ENCODE measurements around the gene BCL2L12. TPM values are rescaled to one million over a fixed set of nuclear protein-coding genes. Genes with fewer than 3 reads are reported as not detected.

BCL2L12 gene
- total RNA-seq, 1 donor from 2014 or later: 31.5 TPM

DNA sequence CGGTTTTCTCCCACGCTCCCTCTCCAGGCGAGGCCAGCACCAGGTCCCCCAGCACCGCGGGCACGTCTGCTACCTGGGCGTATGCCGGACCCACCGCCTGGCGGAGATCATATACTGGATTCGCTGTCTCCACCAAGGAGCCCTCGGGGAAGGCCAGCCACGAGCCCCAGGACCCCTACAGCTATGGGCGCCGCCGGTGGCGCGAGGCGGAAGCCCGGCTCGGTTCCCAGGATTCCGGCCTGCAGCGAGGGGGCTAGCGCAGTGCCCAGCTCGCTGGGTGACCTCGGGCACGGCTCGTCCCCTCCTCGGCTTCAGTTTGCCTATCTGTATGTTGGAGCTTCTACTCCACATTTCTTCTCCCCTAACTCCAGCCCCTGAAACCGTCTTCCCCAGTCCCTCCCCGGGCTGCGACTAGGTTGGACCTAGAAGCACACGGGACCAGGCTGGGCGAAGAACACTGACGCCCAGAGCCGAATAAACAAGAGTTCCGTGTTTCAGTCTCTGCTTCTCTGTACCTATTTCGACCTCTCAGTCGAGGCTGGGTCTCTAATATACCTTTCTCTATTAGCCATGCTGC lies 24.4 kb downstream of the BCL2L12 start:
- H3K9ac ChIP-seq (ENCODE audit: low read length): peak overlapping the region; percentile 50
- H2AFZ ChIP-seq (ENCODE audit: low read depth, low read length): peak overlapping the region; percentile 54
- Mint-ChIP-seq H3K36me3 (ENCODE audit: low read depth, unreplicated experiment) (peaks cover 11% of the 10 kb centered on the region), H3K4me1 (ENCODE audit: low read depth, unreplicated experiment) (peaks cover 12% of the 10 kb centered on the region), H3K4me3 (ENCODE audit: unreplicated experiment) (peak overlapping the region; percentile 90), H3K27me3 (ENCODE audit: low read depth, unreplicated experiment) (no peaks in the 10 kb centered on the region), H3K27ac (ENCODE audit: unreplicated experiment) (peak overlapping the region; percentile 78), H3K9me3 (ENCODE audit: unreplicated experiment) (no peaks in the 10 kb centered on the region)
- peaks cover 2% of the 10 kb centered on the region for H3K79me2 ChIP-seq (ENCODE audit: insufficient read depth, low read length)
- FAIRE-seq: no peak
- peaks cover 4% of the 10 kb centered on the region for H3K36me3 ChIP-seq (ENCODE audit: insufficient read depth, low read length)
- H3K9me3 ChIP-seq (ENCODE audit: insufficient read depth, low read depth, low read length): no peaks in the 10 kb centered on the region
- H3K4me3 ChIP-seq (ENCODE audit: insufficient read depth, low read depth, low read length): peak overlapping the region; percentile 57
- peaks cover 25% of the 10 kb centered on the region for H4K20me1 ChIP-seq (ENCODE audit: insufficient read depth, low read length)
- H3K27ac ChIP-seq (ENCODE audit: low read depth, low read length): no peak overlapping the region
- peak; percentile 8 for TF ChIP-seq EZH2 (IDR thresholded peaks at IDR 0.05; ENCODE audit: insufficient read depth, low read length)
- TF ChIP-seq, protein P1, sequence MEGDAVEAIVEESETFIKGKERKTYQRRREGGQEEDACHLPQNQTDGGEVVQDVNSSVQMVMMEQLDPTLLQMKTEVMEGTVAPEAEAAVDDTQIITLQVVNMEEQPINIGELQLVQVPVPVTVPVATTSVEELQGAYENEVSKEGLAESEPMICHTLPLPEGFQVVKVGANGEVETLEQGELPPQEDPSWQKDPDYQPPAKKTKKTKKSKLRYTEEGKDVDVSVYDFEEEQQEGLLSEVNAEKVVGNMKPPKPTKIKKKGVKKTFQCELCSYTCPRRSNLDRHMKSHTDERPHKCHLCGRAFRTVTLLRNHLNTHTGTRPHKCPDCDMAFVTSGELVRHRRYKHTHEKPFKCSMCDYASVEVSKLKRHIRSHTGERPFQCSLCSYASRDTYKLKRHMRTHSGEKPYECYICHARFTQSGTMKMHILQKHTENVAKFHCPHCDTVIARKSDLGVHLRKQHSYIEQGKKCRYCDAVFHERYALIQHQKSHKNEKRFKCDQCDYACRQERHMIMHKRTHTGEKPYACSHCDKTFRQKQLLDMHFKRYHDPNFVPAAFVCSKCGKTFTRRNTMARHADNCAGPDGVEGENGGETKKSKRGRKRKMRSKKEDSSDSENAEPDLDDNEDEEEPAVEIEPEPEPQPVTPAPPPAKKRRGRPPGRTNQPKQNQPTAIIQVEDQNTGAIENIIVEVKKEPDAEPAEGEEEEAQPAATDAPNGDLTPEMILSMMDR (IDR thresholded peaks at IDR 0.05; ENCODE audit: insufficient read depth, low read depth, low read length): no peak
- H3K27me3 ChIP-seq (ENCODE audit: insufficient read depth, low read length): no peaks in the 10 kb centered on the region
- no peak for DNase-seq (ENCODE audit: low read depth)
- H3K4me1 ChIP-seq (ENCODE audit: insufficient read depth, low read length): peaks cover 15% of the 10 kb centered on the region
- H3K4me2 ChIP-seq (ENCODE audit: low read length): peak overlapping the region; percentile 91

DNA sequence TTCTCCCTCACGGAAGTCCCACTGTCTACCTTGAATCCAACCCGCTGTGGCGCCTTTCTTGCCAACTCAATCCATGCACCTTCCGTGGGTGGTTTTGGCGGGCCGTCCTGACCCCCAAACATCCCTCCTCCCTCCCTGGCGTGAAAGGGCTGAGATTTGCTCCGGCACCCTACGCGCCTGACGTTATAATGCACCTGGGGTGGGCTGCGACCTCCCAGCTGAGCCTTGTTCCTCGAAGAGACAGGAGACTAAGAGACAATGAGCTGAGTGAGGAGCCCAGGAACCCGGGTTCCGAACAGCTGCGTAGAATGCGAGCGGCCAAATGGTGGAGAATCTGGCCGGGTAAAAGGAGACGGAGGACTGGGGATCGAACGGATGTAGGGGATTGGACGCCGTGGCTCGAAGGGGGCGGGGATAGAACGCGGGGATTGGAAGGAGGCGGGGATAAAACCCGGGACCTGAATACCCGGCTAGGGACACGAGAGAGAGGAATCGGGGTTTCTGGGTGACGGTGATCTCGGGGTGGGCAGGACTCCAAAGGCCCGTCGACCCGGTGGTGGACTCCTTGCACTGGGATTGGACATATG lies 25.0 kb downstream of the BCL2L12 start, which contains the start of gene CPT1C:
TSS of gene CPT1C (plus strand) at position 461 of the 587 bp plus-strand sequence. CDS start 1,137 bp downstream, outside the sequence.
- peak within 1 kb of the TSS; percentile 57 for H3K4me3 ChIP-seq (ENCODE audit: insufficient read depth, low read depth, low read length)
- DNase-seq (ENCODE audit: low read depth) (peak; percentile 60), FAIRE-seq (no peak)
- peak within 1 kb of the TSS; percentile 50 for H3K9ac ChIP-seq (ENCODE audit: low read length)
- peaks cover 19% of the 10 kb centered on the region for H4K20me1 ChIP-seq (ENCODE audit: insufficient read depth, low read length)
- peak within 1 kb of the TSS; percentile 91 for H3K4me2 ChIP-seq (ENCODE audit: low read length)
- H3K79me2 ChIP-seq (ENCODE audit: insufficient read depth, low read length): no peaks in the 10 kb centered on the region
- H3K4me1 Mint-ChIP-seq (ENCODE audit: low read depth, unreplicated experiment): peaks cover 12% of the 10 kb centered on the region
- H3K36me3 Mint-ChIP-seq (ENCODE audit: low read depth, unreplicated experiment): peaks cover 7% of the 10 kb centered on the region
- TF ChIP-seq, protein P1 (IDR thresholded peaks at IDR 0.05; ENCODE audit: insufficient read depth, low read depth, low read length): no peak
- TF ChIP-seq EZH2 (IDR thresholded peaks at IDR 0.05; ENCODE audit: insufficient read depth, low read length): no peak
- no peak within 1 kb of the TSS for H3K27ac ChIP-seq (ENCODE audit: low read depth, low read length)
- H3K27me3 Mint-ChIP-seq (ENCODE audit: low read depth, unreplicated experiment): no peaks in the 10 kb centered on the region
- H3K4me1 ChIP-seq (ENCODE audit: insufficient read depth, low read length): peaks cover 15% of the 10 kb centered on the region
- H3K27me3 ChIP-seq (ENCODE audit: insufficient read depth, low read length): no peaks in the 10 kb centered on the region
- H2AFZ ChIP-seq (ENCODE audit: low read depth, low read length): peak within 1 kb of the TSS; percentile 54
- no peaks in the 10 kb centered on the region for H3K9me3 Mint-ChIP-seq (ENCODE audit: unreplicated experiment)
- peak within 1 kb of the TSS; percentile 78 for H3K27ac Mint-ChIP-seq (ENCODE audit: unreplicated experiment)
- peaks cover 3% of the 10 kb centered on the region for H3K36me3 ChIP-seq (ENCODE audit: insufficient read depth, low read length)
- peak within 1 kb of the TSS; percentile 90 for H3K4me3 Mint-ChIP-seq (ENCODE audit: unreplicated experiment)
- H3K9me3 ChIP-seq (ENCODE audit: insufficient read depth, low read depth, low read length): no peaks in the 10 kb centered on the region
